ENCODE measurements around the gene CFAP43.

DNA sequence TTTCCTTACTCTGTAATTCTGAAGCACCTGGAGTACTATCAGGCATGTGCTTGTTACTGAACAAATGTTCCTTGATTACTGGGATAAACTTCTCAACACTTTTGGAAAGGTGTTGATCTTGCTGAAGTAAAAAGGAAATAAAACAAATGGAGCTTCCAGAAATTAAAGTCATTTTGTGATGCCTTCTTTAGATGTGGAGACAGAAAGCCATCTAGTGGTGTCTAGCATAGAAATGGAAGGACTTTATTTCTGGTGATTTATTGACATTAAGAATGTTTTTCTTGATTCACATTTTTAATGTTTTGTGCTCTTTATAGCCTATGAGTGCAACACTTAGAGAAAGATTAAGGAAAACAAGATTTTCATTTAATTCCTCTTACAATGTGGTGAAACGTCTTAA lies 108.8 kb downstream of the CFAP43 start:
- TF ChIP-seq, protein P1, sequence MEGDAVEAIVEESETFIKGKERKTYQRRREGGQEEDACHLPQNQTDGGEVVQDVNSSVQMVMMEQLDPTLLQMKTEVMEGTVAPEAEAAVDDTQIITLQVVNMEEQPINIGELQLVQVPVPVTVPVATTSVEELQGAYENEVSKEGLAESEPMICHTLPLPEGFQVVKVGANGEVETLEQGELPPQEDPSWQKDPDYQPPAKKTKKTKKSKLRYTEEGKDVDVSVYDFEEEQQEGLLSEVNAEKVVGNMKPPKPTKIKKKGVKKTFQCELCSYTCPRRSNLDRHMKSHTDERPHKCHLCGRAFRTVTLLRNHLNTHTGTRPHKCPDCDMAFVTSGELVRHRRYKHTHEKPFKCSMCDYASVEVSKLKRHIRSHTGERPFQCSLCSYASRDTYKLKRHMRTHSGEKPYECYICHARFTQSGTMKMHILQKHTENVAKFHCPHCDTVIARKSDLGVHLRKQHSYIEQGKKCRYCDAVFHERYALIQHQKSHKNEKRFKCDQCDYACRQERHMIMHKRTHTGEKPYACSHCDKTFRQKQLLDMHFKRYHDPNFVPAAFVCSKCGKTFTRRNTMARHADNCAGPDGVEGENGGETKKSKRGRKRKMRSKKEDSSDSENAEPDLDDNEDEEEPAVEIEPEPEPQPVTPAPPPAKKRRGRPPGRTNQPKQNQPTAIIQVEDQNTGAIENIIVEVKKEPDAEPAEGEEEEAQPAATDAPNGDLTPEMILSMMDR (IDR thresholded peaks at IDR 0.05 in 4 of 5, conservative IDR thresholded peaks at IDR 0.05 in 1 of 5), result no peak
- TF ChIP-seq POLR2A (IDR thresholded peaks at IDR 0.05), result no peak

Measured in gastrocnemius medialis (tissue), 4 donors.